ENCODE results near the gene PTRH1. TPM values are rescaled to one million over a fixed set of nuclear protein-coding genes. Genes with fewer than 3 reads are reported as not detected.

Gene PTRH1
- total and polyA plus RNA-seq, 2 of the 13 experiments (the other 11 are each of a cell fraction or from before 2014, with no cell fraction given), result 4.0 to 10.4 TPM

GRCh38 chr9:127703289-127703946, 12.0 kb downstream of the PTRH1 start:
- CTCF ChIA-PET (ENCODE audit: low intra/inter-chr PET ratio, low total read pairs), result no interaction called here
- in situ Hi-C loops (cut with HindIII; ENCODE audit: extremely low pct_ligation_motif_present, low pct_unique_long_range_greater_than_20kb), result no loop called here
- FAIRE-seq (no peak), ATAC-seq (no peak), DNase-seq (ENCODE audit: low spot score) (no peak)
- Histone ChIP-seq H3K27ac (ENCODE audit: extremely low read length, insufficient read depth, low read length) (no peak overlapping the region), H3K36me3 (replicated peaks in 1 of 2; ENCODE audit: control insufficient read depth in 1 of 2, insufficient read depth in 2 of 2, low read length in 2 of 2) (no peaks in the 10 kb centered on the region), H3K27me3 (ENCODE audit: control insufficient read depth in 1 of 2, insufficient read depth in 2 of 2, low read length in 2 of 2) (peaks cover 3 to 13% of the 10 kb centered on the region in 2 experiments; a peak in 2 of 5 replicates), H3K4me2 (ENCODE audit: low read depth, low read length) (no peak overlapping the region), H3K4me1 (ENCODE audit: insufficient read depth, low read length) (peaks cover 17% of the 10 kb centered on the region; the same call in 1 of the 2 replicates), H2AFZ (ENCODE audit: low read length) (no peak overlapping the region), H3K79me2 (ENCODE audit: insufficient read depth, low read length) (no peaks in the 10 kb centered on the region), H3K4me3 (replicated peaks in 1 of 3; ENCODE audit: insufficient read depth in 1 of 3, low read depth in 2 of 3, low read length in 3 of 3) (no peak overlapping the region), H3K9ac (ENCODE audit: insufficient read depth, low read depth, low read length) (no peak overlapping the region), H3K9me3 (ENCODE audit: low read length) (no peaks in the 10 kb centered on the region), H4K20me1 (ENCODE audit: insufficient read depth, low read length) (no peaks in the 10 kb centered on the region)
- no TSS peak for BruUV-seq (replicated peaks)
- POLR2A ChIA-PET, result interaction anchor here (0.6 kb wide), 1 partner anchor 18 kb away, joined by 3 read pairs; no protein-coding TSS in a partner anchor
- TF ChIP-seq KLF15 (CRISPR knock-in tag; IDR thresholded peaks at IDR 0.05; ENCODE audit: borderline replicate concordance) (no peak), MTA1 (CRISPR knock-in tag; IDR thresholded peaks at IDR 0.05; ENCODE audit: borderline replicate concordance) (no peak), ZKSCAN1 (IDR thresholded peaks at IDR 0.05; ENCODE audit: low read length) (no peak), NAIF1 (CRISPR knock-in tag; IDR thresholded peaks at IDR 0.05; ENCODE audit: borderline replicate concordance) (no peak), KAT2B (IDR thresholded peaks at IDR 0.05; ENCODE audit: borderline replicate concordance, low read depth, low read length) (no peak), RFX3 (CRISPR knock-in tag; IDR thresholded peaks at IDR 0.05) (no peak), ZNF446 (CRISPR knock-in tag; IDR thresholded peaks at IDR 0.05) (no peak), AHR (CRISPR knock-in tag; IDR thresholded peaks at IDR 0.05) (no peak), SP4 (CRISPR knock-in tag; IDR thresholded peaks at IDR 0.05) (no peak)
- TF ChIP-seq, protein P1, sequence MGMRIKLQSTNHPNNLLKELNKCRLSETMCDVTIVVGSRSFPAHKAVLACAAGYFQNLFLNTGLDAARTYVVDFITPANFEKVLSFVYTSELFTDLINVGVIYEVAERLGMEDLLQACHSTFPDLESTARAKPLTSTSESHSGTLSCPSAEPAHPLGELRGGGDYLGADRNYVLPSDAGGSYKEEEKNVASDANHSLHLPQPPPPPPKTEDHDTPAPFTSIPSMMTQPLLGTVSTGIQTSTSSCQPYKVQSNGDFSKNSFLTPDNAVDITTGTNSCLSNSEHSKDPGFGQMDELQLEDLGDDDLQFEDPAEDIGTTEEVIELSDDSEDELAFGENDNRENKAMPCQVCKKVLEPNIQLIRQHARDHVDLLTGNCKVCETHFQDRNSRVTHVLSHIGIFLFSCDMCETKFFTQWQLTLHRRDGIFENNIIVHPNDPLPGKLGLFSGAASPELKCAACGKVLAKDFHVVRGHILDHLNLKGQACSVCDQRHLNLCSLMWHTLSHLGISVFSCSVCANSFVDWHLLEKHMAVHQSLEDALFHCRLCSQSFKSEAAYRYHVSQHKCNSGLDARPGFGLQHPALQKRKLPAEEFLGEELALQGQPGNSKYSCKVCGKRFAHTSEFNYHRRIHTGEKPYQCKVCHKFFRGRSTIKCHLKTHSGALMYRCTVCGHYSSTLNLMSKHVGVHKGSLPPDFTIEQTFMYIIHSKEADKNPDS (CRISPR knock-in tag; IDR thresholded peaks at IDR 0.05), result no peak
- 42% methylated on average over 9 of the region's 9 CpGs for WGBS (ENCODE audit: low lambda C conversion rate)
- intact Hi-C loops (cut with micrococcal nuclease; ENCODE audit: unreplicated experiment), result no loop called here
